Thoracic aorta (tissue), 2 donors: ENCODE measurements around the gene LRRC4B. TPM values are rescaled to one million over a fixed set of nuclear protein-coding genes. Genes with fewer than 3 reads are reported as not detected.

Source experiments
- ATAC-seq: fragments of 150-250 bp; one replicate; pipeline ENCODE4 v1.8.0; 2017; ENCODE audit warnings: low read depth; ENCODE audit not compliant: insufficient number of reproducible peaks, low FRiP score
- DNase-seq: peaks from one replicate; pipeline ENCODE4 v3.0.0-alpha.2; 2020; ENCODE audit warnings: low spot score
- H3K27ac ChIP-seq, 2 donors: fragments of 200-600 bp; sonication (generic); 1 replicate in 1 of 2; 2 replicates in 1 of 2; pipeline ENCODE4 v1.5.1; 2016; ENCODE audit warnings: mild to moderate bottlenecking in 2 of 2, moderate library complexity in 2 of 2
- H3K27me3 ChIP-seq: fragments of 200-600 bp; sonication (generic); replicated peaks from 2 replicates; pipeline ENCODE4 v1.6.0; 2016; ENCODE audit warnings: mild to moderate bottlenecking; ENCODE audit not compliant: insufficient read depth
- H3K36me3 ChIP-seq: fragments of 200-600 bp; sonication (generic); one replicate; pipeline ENCODE4 v1.5.1; 2016
- H3K4me1 ChIP-seq, 2 donors: fragments of 200-600 bp; sonication (generic); 1 replicate in 1 of 2; 2 replicates in 1 of 2; pipeline versions ENCODE4 v1.5.1 to v1.6.0; 2016; ENCODE audit warnings: low read depth in 2 of 2, mild to moderate bottlenecking in 1 of 2; ENCODE audit not compliant: control insufficient read depth in 1 of 2
- H3K4me3 ChIP-seq: fragments of 200-600 bp; sonication (generic); 2 replicates; pipeline ENCODE4 v1.5.1; 2016; ENCODE audit warnings: mild to moderate bottlenecking
- H3K9me3 ChIP-seq: fragments of 200-600 bp; sonication (generic); 2 replicates; pipeline ENCODE4 v1.5.1; 2016
- CTCF ChIP-seq: fragments of 200-600 bp; sonication (generic); IDR thresholded peaks from one replicate; pipeline ENCODE4 v1.5.1; 2019; ENCODE audit warnings: antibody characterized with exemption
- total RNA-seq, 2 donors: library from RNA; depleted of rRNA; stranded (reverse); fragments of >200 nt; gene quantifications; one replicate each; pipeline versions ENCODE4 v1.1.0 to v1.2.3, GENCODE V29; 2016

Gene LRRC4B
- total RNA-seq, 2 donors from 2014 or later: 5.3 to 13.7 TPM

GRCh38 chr19:50549059-50549926, 18.9 kb downstream of the LRRC4B start:
- Histone ChIP-seq H3K27me3 (no peaks in the 10 kb centered on the region), H3K4me3 (no peak overlapping the region), H3K36me3 (no peaks in the 10 kb centered on the region), H3K4me1 (no peaks in the 10 kb centered on the region), H3K27ac (no peak overlapping the region), H3K9me3 (no peaks in the 10 kb centered on the region)
- no peak for DNase-seq
- TF ChIP-seq CTCF: no peak
- ATAC-seq: no peak

- no peak for ATAC-seq
- no peaks in the 10 kb centered on the region for H3K27me3 ChIP-seq
Measured at GRCh38 chr19:50548191-50549058, 19.8 kb downstream of the LRRC4B start.

GRCh38 chr19:50547385-50548190, 20.6 kb downstream of the LRRC4B start:
- H3K4me1 ChIP-seq: no peaks in the 10 kb centered on the region
- no peak for DNase-seq
- no peaks in the 10 kb centered on the region for H3K27me3 ChIP-seq
- H3K4me3 ChIP-seq: peak overlapping the region; percentile 21
- peak overlapping the region in 1 of 2 donors; percentile 47 for H3K27ac ChIP-seq
- no peaks in the 10 kb centered on the region for H3K9me3 ChIP-seq
- peak; percentile 78 for ATAC-seq
- TF ChIP-seq CTCF: no peak
- H3K36me3 ChIP-seq: no peaks in the 10 kb centered on the region

More at GRCh38 chr19:50548191-50549058, 19.8 kb downstream of the LRRC4B start:
- H3K4me3 ChIP-seq: no peak overlapping the region
- H3K4me1 ChIP-seq: no peaks in the 10 kb centered on the region
- no peak for DNase-seq
- no peaks in the 10 kb centered on the region for H3K36me3 ChIP-seq
- TF ChIP-seq CTCF: no peak
- peak overlapping the region in 1 of 2 donors; percentile 47 for H3K27ac ChIP-seq
- no peaks in the 10 kb centered on the region for H3K9me3 ChIP-seq

- Histone ChIP-seq H3K27me3 (no peaks in the 10 kb centered on the region), H3K27ac (peak overlapping the region in 1 of 2 donors; percentile 47), H3K4me3 (no peak overlapping the region), H3K9me3 (no peaks in the 10 kb centered on the region), H3K36me3 (no peaks in the 10 kb centered on the region), H3K4me1 (no peaks in the 10 kb centered on the region)
- TF ChIP-seq CTCF: no peak
- ATAC-seq: no peak
- DNase-seq: no peak
Measured at GRCh38 chr19:50546527-50547221, 21.6 kb downstream of the LRRC4B start.
